HCT116 (cell line): ENCODE results near the gene MBTPS2. TPM values are rescaled to one million over a fixed set of nuclear protein-coding genes. Genes with fewer than 3 reads are reported as not detected.

Experiments used
- ATAC-seq: fragments of 200-7000 bp; cut with Tn5 transposase; 2 replicates; pipeline ENCODE4 v1.9.1; 2020; ENCODE audit warnings: mild to moderate bottlenecking, moderate library complexity
- BruUV-seq: library from RNA; stranded (reverse); fragments of 400-500 nt; replicated peaks from 2 replicates; lab custom pipeline; 2021; lab: Mats Ljungman, UMichigan
- CTCF ChIA-PET: fragments of 300-600 bp; sonication (Branson Sonifier 250); formaldehyde crosslinking; loops from one replicate; lab custom pipeline; 2021; ENCODE audit warnings: antibody characterized with exemption; lab: Charles Lee
- POLR2A ChIA-PET: fragments of 300-600, 350-600 bp; sonication (Branson Sonifier 250); formaldehyde crosslinking; loops from one replicate; lab custom pipeline; 2021; ENCODE audit warnings: antibody characterized with exemption; lab: Charles Lee
- RAD21 ChIA-PET, 2 experiments: fragments of 300-600 bp; sonication (Branson Sonifier 250); formaldehyde crosslinking; loops; one replicate each; lab custom pipeline; 2023; ENCODE audit warnings: low total read pairs in 2 of 2; ENCODE audit not compliant: uncharacterized antibody in 2 of 2, unreplicated experiment in 2 of 2, low non-redundant PET in 1 of 2; lab: Charles Lee
- DNase-seq: peaks from one replicate; pipeline ENCODE4 v3.0.0-alpha.2; 2010; ENCODE audit warnings: low read depth, low spot score
- H2AFZ ChIP-seq: fragments of 200-600 bp; shearing (Covaris generic), sonication (generic); 2 replicates; pipeline ENCODE4 v1.6.1; 2017; ENCODE audit warnings: low read depth, mixed run types, mixed read lengths, antibody characterized with exemption, low read length; ENCODE audit not compliant: poor library complexity, severe bottlenecking
- H3K27ac ChIP-seq: 2 replicates; pipeline ENCODE4 v1.5.1; 2012; ENCODE audit warnings: low read depth, low read length
- H3K27me3 ChIP-seq: fragments of 200-600 bp; sonication (generic); 2 replicates; pipeline ENCODE4 v1.6.1; 2016; ENCODE audit warnings: mixed run types, low read length, mixed read lengths; ENCODE audit not compliant: insufficient read depth
- H3K36me3 ChIP-seq, 2 experiments: fragments of 200-500 bp in 1 of 2; fragments of 200-600 bp in 1 of 2; sonication (Bioruptor generic) in 1 of 2; sonication (generic) in 1 of 2; 2 replicates each; pipeline versions ENCODE4 v1.5.1 to v1.6.1; 2014 to 2016; ENCODE audit warnings: low read length in 2 of 2, inconsistent platforms in 1 of 2, mixed read lengths in 1 of 2, mixed run types in 1 of 2; ENCODE audit not compliant: insufficient read depth in 2 of 2, control insufficient read depth in 1 of 2
- H3K4me1 ChIP-seq, 2 experiments: fragments of 200-600 bp in 1 of 2; sonication (generic) in 1 of 2; 2 replicates each; pipeline versions ENCODE4 v1.5.1 to v1.6.1; 2012 to 2017; ENCODE audit warnings: low read length in 2 of 2, inconsistent platforms in 1 of 2, mild to moderate bottlenecking in 1 of 2, mixed read lengths in 1 of 2, mixed run types in 1 of 2, moderate library complexity in 1 of 2; ENCODE audit not compliant: insufficient read depth in 2 of 2, control insufficient read depth in 1 of 2
- H3K4me2 ChIP-seq: fragments of 200-600 bp; sonication (generic); 2 replicates; pipeline ENCODE4 v1.6.1; 2017; ENCODE audit warnings: mixed run types, low read length, mixed read lengths
- H3K4me3 ChIP-seq, 2 experiments: fragments of 200-600 bp in 1 of 2; sonication (generic) in 1 of 2; replicated peaks in 1 of 2; 2 replicates each; pipeline ENCODE4 v1.5.1; 2011 to 2016; ENCODE audit warnings: low read length in 2 of 2, control low read depth in 1 of 2, low read depth in 1 of 2, mild to moderate bottlenecking in 1 of 2, mixed read lengths in 1 of 2, mixed run types in 1 of 2
- H3K79me2 ChIP-seq: fragments of 200-600 bp; sonication (generic); 2 replicates; pipeline ENCODE4 v1.6.1; 2017; ENCODE audit warnings: mild to moderate bottlenecking, mixed run types, low read length, moderate library complexity, mixed read lengths; ENCODE audit not compliant: insufficient read depth
- H3K9ac ChIP-seq: fragments of 200-600 bp; sonication (generic); 2 replicates; pipeline ENCODE4 v1.6.1; 2016; ENCODE audit warnings: low read length, mixed read lengths
- H3K9me2 ChIP-seq: fragments of 200-600 bp; sonication (generic), shearing (Covaris generic); 2 replicates; pipeline ENCODE4 v1.6.1; 2017; ENCODE audit warnings: mixed run types, mild to moderate bottlenecking, moderate library complexity; ENCODE audit not compliant: insufficient read depth
- H3K9me3 ChIP-seq, 2 experiments: fragments of 200-500 bp in 1 of 2; fragments of 200-600 bp in 1 of 2; sonication (Bioruptor generic) in 1 of 2; sonication (generic) in 1 of 2; 2 replicates each; pipeline ENCODE4 v1.6.1; 2014 to 2017; ENCODE audit warnings: low read length in 2 of 2, mixed read lengths in 2 of 2, inconsistent platforms in 1 of 2, low read depth in 1 of 2, mild to moderate bottlenecking in 1 of 2, mixed run types in 1 of 2, moderate library complexity in 1 of 2; ENCODE audit not compliant: control insufficient read depth in 1 of 2, insufficient read depth in 1 of 2
- H4K20me1 ChIP-seq: fragments of 200-600 bp; sonication (generic), shearing (Covaris generic); 2 replicates; pipeline ENCODE4 v1.6.1; 2017; ENCODE audit warnings: mixed run types, mild to moderate bottlenecking, moderate library complexity; ENCODE audit not compliant: insufficient read depth
- CEBPB ChIP-seq: IDR thresholded peaks from 2 replicates; pipeline ENCODE4 v1.6.1; 2012; ENCODE audit warnings: low read depth
- CTCF ChIP-seq, 3 experiments: fragments of 200-600 bp in 1 of 3; sonication (generic) in 1 of 3; IDR thresholded peaks in 2 of 3; conservative IDR thresholded peaks in 1 of 3; 2 replicates each; pipeline ENCODE4 v1.5.1; 2012 to 2017; ENCODE audit warnings: low read depth in 2 of 3, low read length in 2 of 3, antibody characterized with exemption in 1 of 3, borderline replicate concordance in 1 of 3, control low read depth in 1 of 3, mild to moderate bottlenecking in 1 of 3, mixed read lengths in 1 of 3, mixed run types in 1 of 3, moderate library complexity in 1 of 3; ENCODE audit not compliant: insufficient read depth in 1 of 3
- MAX ChIP-seq: IDR thresholded peaks from 2 replicates; pipeline ENCODE4 v1.6.1; 2012
- POLR2AphosphoS5 ChIP-seq: IDR thresholded peaks from 2 replicates; pipeline ENCODE4 v1.6.1; 2011; ENCODE audit warnings: mild to moderate bottlenecking, low read depth, low read length, moderate library complexity
- SIN3A ChIP-seq: IDR thresholded peaks from 2 replicates; pipeline ENCODE4 v1.6.1; 2012; ENCODE audit warnings: low read depth
- ZNF274 ChIP-seq: fragments of 200-500 bp; sonication (Bioruptor generic); IDR thresholded peaks from 2 replicates; pipeline ENCODE4 v1.6.1; 2014; ENCODE audit warnings: mild to moderate bottlenecking, low read depth, low read length, inconsistent platforms
- intact Hi-C: fragments of 100-400 bp; cut with micrococcal nuclease; formaldehyde crosslinking; loops from 2 replicates; pipeline ENCODE4 v1.10.0; 2022
- total RNA-seq: library from RNA; stranded (reverse); gene quantifications from one replicate; pipeline ENCODE4 v1.2.1, GENCODE V29; 2021; ENCODE audit not compliant: unreplicated experiment
- TF ChIP-seq, protein P1 (sequence below): IDR thresholded peaks from 2 replicates; pipeline ENCODE4 v1.6.1; 2011; ENCODE audit warnings: mild to moderate bottlenecking, low read length, moderate library complexity; ENCODE audit not compliant: insufficient replicate concordance; ENCODE audit errors: extremely low read depth

Gene MBTPS2
- total RNA-seq, 1 experiment from 2014 or later, result 16.9 TPM

GRCh38 chrX:21926527-21927278, 87.3 kb downstream of the MBTPS2 start (continued):
- TF ChIP-seq, protein P1, sequence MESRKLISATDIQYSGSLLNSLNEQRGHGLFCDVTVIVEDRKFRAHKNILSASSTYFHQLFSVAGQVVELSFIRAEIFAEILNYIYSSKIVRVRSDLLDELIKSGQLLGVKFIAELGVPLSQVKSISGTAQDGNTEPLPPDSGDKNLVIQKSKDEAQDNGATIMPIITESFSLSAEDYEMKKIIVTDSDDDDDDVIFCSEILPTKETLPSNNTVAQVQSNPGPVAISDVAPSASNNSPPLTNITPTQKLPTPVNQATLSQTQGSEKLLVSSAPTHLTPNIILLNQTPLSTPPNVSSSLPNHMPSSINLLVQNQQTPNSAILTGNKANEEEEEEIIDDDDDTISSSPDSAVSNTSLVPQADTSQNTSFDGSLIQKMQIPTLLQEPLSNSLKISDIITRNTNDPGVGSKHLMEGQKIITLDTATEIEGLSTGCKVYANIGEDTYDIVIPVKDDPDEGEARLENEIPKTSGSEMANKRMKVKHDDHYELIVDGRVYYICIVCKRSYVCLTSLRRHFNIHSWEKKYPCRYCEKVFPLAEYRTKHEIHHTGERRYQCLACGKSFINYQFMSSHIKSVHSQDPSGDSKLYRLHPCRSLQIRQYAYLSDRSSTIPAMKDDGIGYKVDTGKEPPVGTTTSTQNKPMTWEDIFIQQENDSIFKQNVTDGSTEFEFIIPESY, result no peak
- 0 out of 2 replicates have a peak, but pooled peaks have one; percentile 32 for TF ChIP-seq MAX
- TF ChIP-seq SIN3A, result peak; percentile 72; the same call in 1 of the 2 replicates
- TF ChIP-seq ZNF274, result no peak
- no peak for TF ChIP-seq CTCF (IDR thresholded peaks at IDR 0.05 in 2 of 3, conservative IDR thresholded peaks at IDR 0.05 in 1 of 3; ENCODE audit: borderline replicate concordance in 1 of 3, insufficient read depth in 1 of 3, low read depth in 2 of 3, low read length in 2 of 3)

DNA sequence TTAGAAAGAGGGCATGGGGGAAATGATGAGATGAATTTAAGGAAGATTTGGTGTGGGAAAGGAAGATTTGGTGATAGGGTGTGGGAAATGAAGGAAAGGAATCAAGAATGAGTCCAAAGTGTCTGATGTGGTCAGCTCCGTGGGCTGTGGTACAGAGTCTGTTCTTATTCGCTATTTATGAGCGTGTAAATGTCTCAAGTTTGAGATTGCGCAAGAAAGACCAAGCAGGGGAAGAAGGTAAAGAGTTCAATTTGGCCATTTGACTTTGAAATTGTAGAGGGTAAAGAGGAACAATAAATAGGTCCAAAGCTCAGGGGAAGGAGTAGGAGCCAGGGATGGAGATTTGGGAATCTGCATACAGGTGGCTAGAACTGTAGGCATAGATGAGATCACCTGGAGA, 89.8 kb downstream of the MBTPS2 start:
- no peaks in the 10 kb centered on the region for H3K9me3 ChIP-seq
- BruUV-seq, result no TSS peak
- H3K4me2 ChIP-seq, result no peak overlapping the region
- H3K4me3 ChIP-seq, result no peak overlapping the region
- POLR2A ChIA-PET, result no interaction called here
- CTCF ChIA-PET, result no interaction called here
- no peak overlapping the region for H3K9ac ChIP-seq
- H3K4me1 ChIP-seq, result peaks cover 15 to 57% of the 10 kb centered on the region in 2 experiments
- H3K27me3 ChIP-seq, result no peaks in the 10 kb centered on the region
- TF ChIP-seq POLR2AphosphoS5 (no peak), CEBPB (peak; percentile 82)
- no peaks in the 10 kb centered on the region for H3K36me3 ChIP-seq
- no peak overlapping the region for H3K27ac ChIP-seq
- RAD21 ChIA-PET, result no interaction called here
- no peaks in the 10 kb centered on the region for H3K79me2 ChIP-seq
- DNase-seq (no peak), ATAC-seq (no peak)
- H2AFZ ChIP-seq, result no peak overlapping the region
- intact Hi-C loops, result no loop called here
- H3K9me2 ChIP-seq, result no peaks in the 10 kb centered on the region
- no peaks in the 10 kb centered on the region for H4K20me1 ChIP-seq
